ENCODE measurements around the gene GNAT2. TPM values are rescaled to one million over a fixed set of nuclear protein-coding genes. Genes with fewer than 3 reads are reported as not detected.

GNAT2 gene
- polyA plus RNA-seq, 1 experiment = 0.06 TPM

Small RNAs within 50 kb of the gene (small RNA-seq; reads per million reads assigned to genes)
- 0.81 reads per million for gene RNU6V (ENCODE audit: insufficient read length, low read depth)

Other genes starting within 250 kb of the GNAT2 start
- 37.2 and 42.8 TPM in 2 replicates for gene SORT1, start 221.7 kb downstream of the GNAT2 start, polyA plus RNA-seq (2011; rRNA removed)
- gene PSMA5, start 193.2 kb downstream of the GNAT2 start, polyA plus RNA-seq (2011; rRNA removed) = 127 and 151 TPM in 2 replicates
- 0.26 and 0.40 TPM in 2 replicates for gene SYPL2, start 153.1 kb downstream of the GNAT2 start, polyA plus RNA-seq (2011; rRNA removed)
- gene ATXN7L2, start 135.7 kb downstream of the GNAT2 start, polyA plus RNA-seq (2011; rRNA removed) = 1.5 TPM in 2 replicates
- 5.0 and 5.4 TPM in 2 replicates for gene CYB561D1, start 125.5 kb downstream of the GNAT2 start, polyA plus RNA-seq (2011; rRNA removed)
- 1.5 and 2.3 TPM in 2 replicates for gene AMIGO1, start 109.9 kb downstream of the GNAT2 start, polyA plus RNA-seq (2011; rRNA removed)
- not detected in 2 replicates for gene GPR61, start 79.7 kb downstream of the GNAT2 start, polyA plus RNA-seq (2011; rRNA removed)
- 10.2 and 14.8 TPM in 2 replicates for gene GNAI3, start 71.0 kb downstream of the GNAT2 start, polyA plus RNA-seq (2011; rRNA removed)
- gene AMPD2, start 221 bp upstream of the GNAT2 start, polyA plus RNA-seq (2011; rRNA removed) = 35.4 and 54.2 TPM in 2 replicates
- 62.6 and 64.1 TPM in 2 replicates for gene GSTM4, start 36.5 kb upstream of the GNAT2 start, polyA plus RNA-seq (2011; rRNA removed)
- gene GSTM2, start 48.4 kb upstream of the GNAT2 start, polyA plus RNA-seq (2011; rRNA removed) = 90.2 and 93.8 TPM in 2 replicates
- 1.6 and 1.8 TPM in 2 replicates for gene GSTM1, start 68.2 kb upstream of the GNAT2 start, polyA plus RNA-seq (2011; rRNA removed)
- 11.6 and 12.5 TPM in 2 replicates for gene GSTM5, start 92.6 kb upstream of the GNAT2 start, polyA plus RNA-seq (2011; rRNA removed)
- 271 and 299 TPM in 2 replicates for gene GSTM3, start 121.4 kb upstream of the GNAT2 start, polyA plus RNA-seq (2011; rRNA removed)
- not detected in 2 replicates for gene EPS8L3, start 144.3 kb upstream of the GNAT2 start, polyA plus RNA-seq (2011; rRNA removed)

Data from AG04450 (cell line).